NCI-H128 (cell line): ENCODE measurements around the gene DGCR6L.
"Not testable (repeated sequence)": the region's sequence is repeated elsewhere in the genome, so short reads cannot be mapped to it uniquely, and the experiment has no call there.

ENCODE experiments used
- DNase-seq: peaks from one replicate; lab custom pipeline; 2025; ENCODE audit not compliant: unreplicated experiment; lab: John Stamatoyannopoulos, UW

DGCR6L gene

GRCh38 chr22:20292673-20293232 lies 27.1 kb downstream of the DGCR6L start:
- DNase-seq: no peak

- no peak for DNase-seq
These were observed 27.8 kb downstream of the DGCR6L start for GRCh38 chr22:20292108-20292507.

DNA sequence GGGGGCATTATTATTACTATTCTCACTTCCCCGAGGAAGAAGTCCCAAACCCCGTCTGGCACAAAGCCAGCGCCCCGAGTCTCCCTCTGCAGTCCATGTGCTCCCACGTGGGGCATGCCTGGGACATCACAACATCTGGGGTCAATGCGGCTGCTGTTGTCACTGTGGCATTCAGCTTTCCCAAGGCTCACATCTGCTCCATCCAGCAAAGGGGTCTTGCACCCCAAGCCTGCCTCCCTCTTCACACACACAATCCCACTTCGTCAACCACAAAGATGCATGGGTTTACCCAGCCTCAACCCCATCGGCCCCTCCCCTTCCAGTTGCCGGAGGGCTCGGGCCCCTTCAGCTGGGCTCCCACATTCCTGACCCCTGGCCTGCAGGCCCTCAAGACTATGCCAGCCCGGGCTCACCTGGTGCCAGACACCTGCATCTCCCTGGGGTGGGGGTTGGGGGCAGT lies 28.2 kb downstream of the DGCR6L start:
- no peak for DNase-seq

DNA sequence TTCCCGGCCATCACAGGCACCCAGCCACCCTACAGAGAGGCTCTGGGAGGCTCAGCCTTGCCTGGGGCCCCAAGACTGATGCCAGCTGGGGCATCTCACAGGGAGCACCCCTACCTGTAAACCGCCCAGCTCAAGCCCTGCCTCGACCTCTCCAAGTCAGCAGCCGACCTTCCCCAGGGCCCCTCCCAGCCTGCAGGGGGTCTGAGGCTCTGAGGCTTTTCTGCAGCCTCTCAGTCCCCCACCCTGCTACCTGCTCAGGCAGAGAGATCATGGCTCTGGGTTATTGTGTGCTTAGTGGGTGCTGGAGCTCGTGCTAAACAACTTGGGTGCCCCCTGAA lies 28.6 kb downstream of the DGCR6L start:
- no peak for DNase-seq

DNA sequence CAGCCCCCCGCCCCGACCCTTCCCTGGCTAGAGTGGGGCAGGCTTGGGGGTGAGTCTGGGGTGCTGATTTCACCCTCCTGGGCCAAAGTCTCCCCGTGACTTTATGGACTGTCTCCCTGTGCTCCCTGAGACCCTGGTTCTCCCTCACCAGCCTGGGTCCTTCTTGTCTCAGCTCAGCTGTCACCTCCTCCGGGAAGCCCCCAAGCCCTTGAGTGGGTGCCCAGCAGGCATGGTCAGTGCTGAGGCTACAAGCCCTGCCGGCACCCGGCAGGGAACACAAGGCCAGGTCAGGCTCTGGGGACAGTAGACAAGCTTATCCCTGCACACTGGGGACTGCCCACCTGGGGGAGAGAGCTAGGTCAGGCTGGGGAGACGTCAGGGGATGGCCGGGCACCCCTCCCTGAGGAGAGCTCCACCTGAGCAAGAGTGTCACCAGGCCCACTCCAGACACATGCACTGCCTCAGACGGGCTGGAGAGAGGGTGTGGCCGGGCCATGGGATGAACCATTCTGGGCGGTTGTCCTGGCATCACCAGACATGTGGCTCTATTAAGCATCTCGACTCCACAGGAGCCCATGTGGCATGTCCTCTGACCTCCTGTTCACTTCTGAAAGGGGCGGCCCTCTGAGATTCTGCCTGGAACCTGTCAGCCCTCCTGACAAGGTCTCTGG lies 29.1 kb downstream of the DGCR6L start:
- DNase-seq: no peak

- DNase-seq: no peak
These were observed 29.8 kb downstream of the DGCR6L start for GRCh38 chr22:20290045-20290392.

- DNase-seq: not testable (repeated sequence)
These were observed 30.4 kb downstream of the DGCR6L start for GRCh38 chr22:20289182-20290044.

DNA sequence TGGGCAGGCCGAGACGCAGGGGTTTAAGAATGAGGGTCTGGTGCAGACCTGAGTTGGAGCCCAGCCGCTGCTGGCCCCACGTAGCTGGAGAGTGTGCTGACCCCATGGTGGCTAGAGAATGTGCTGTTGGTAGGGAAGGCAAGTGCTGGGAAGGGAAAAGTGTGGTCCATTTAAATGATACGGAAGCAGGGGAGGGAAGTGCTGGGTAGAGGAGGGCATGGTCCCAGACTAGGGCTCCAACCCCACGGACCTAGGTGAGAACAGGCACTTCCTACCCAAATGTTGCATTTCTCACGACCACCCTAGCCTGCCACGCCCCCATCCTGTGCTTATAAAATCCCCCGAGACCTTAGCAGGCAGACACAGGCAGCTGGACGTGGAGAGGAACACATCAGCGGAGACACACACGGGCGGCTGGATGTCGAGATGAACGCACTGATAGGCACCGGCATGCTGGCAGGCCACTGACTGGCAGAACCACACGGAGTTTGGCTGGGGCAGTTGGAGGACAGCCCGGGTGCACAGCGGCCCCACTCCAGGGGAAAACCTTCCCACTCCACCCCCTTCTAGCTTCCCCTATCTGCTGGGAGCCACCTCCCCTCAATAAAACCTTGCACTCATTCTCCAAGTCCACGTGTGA lies 33.0 kb downstream of the DGCR6L start:
- DNase-seq: not testable (repeated sequence)

DNA sequence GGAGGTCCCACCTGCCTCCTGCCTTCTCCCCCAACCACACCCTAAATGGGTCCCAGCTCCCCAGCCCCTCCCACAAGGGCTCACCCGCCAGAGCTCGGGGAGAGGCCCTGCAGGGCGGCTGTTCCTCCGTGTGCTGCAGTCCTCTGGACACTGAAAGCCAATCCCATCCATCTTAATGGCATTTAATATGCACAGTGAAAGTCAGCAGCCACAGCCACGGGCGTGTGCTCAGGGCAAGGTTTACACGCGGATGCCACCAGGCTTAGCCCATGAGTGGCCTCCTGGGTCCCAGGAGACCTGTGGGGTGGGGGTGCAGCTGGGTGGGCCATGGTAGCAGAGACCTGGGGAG lies 33.6 kb downstream of the DGCR6L start:
- DNase-seq: not testable (repeated sequence)

DNA sequence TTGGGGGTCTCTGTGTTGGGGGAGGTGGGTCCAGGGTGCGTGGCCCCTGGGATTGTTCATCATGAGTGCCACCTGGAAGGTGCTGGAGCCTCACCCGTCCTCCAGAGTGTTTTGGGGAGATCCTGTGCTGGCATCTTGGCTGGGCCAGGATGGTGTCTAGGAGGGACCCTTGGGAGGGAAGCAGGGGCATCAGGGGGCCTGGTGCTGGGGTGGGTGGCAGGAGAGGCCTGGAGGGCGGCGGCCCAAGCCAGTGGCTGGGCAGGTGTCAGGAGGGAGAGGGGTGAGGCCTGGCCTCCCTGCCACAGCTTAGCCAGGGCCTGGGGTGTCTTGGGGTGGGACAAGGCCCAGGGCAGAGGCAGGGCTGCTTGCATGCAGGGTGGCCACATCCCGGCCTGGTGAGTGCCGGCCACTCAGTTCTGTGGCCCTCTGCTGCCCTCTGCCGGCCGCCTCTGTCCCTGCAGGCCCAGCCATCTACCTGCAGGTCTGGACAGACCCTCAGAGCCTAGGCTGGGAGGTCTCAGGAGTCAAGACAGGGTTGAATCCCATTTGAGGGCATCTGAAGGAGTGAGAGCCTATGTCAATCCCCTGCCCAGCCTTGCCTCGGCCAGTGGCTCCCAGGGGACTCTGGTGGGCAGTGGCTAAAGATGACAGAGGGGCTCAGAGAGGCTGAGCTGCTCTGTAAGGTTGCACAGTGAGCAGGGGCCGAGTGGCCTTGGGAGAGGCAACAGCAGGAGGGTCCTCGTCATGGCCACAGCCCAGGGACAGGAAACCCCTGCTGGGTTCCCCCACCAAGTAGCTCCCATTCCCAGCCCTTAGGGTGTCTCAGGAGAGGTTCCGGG lies 34.2 kb downstream of the DGCR6L start:
- DNase-seq: not testable (repeated sequence)

- DNase-seq: no peak
These were observed 35.3 kb downstream of the DGCR6L start for GRCh38 chr22:20284471-20285086.

DNA sequence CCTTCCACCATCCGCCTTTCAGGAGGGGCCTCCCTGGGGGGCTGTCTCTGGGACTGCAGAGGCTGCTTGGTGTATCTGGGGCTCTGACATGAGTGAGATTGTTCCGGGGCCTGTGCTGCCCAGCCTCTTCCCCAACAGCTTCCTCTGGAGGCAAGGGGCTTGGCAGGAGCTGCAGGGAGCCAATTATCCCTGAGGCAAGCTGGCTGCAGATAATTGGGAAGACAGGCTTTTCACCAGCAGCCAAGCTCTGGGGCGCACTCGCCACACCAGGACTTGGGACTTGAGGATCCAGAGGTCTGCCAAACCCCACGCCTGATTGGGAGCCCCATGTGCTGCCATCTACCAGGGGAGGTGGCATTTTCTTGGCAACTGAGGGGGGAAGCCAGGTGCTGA lies 36.2 kb downstream of the DGCR6L start:
- DNase-seq: no peak

- no peak for DNase-seq
These were observed 36.8 kb downstream of the DGCR6L start for GRCh38 chr22:20282901-20283673.

GRCh38 chr22:20281891-20282290 lies 38.0 kb downstream of the DGCR6L start:
- no peak for DNase-seq

- DNase-seq: not testable (repeated sequence)
These were observed 38.4 kb downstream of the DGCR6L start for GRCh38 chr22:20281473-20281872.

- DNase-seq: no peak
These were observed 39.0 kb downstream of the DGCR6L start for GRCh38 chr22:20280866-20281265.

- DNase-seq: not testable (repeated sequence)
These were observed 39.7 kb downstream of the DGCR6L start for GRCh38 chr22:20280163-20280562.

DNA sequence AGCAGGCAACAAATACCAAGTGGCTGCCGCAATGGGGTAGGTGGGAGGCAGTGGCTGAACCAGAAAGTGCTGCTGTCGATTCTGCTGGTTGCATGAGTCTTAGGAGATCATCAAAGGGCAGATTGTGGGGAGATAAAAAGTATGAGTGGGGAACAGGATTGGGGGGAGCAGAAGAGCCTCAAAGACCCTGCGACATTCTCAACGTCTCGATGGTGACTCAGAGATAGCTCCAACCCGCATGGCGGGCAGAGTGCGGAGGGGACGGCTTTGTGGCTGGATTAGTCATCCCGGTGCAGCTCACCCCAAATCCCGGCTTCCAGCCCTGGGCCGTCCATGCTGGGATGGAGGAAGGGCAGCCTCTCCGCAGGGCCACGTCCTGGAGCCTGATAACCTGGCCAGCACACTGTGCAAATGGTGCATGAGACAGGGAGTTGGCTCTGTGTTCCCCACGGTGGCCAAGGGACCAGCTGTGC lies 40.2 kb downstream of the DGCR6L start:
- DNase-seq: no peak

DNA sequence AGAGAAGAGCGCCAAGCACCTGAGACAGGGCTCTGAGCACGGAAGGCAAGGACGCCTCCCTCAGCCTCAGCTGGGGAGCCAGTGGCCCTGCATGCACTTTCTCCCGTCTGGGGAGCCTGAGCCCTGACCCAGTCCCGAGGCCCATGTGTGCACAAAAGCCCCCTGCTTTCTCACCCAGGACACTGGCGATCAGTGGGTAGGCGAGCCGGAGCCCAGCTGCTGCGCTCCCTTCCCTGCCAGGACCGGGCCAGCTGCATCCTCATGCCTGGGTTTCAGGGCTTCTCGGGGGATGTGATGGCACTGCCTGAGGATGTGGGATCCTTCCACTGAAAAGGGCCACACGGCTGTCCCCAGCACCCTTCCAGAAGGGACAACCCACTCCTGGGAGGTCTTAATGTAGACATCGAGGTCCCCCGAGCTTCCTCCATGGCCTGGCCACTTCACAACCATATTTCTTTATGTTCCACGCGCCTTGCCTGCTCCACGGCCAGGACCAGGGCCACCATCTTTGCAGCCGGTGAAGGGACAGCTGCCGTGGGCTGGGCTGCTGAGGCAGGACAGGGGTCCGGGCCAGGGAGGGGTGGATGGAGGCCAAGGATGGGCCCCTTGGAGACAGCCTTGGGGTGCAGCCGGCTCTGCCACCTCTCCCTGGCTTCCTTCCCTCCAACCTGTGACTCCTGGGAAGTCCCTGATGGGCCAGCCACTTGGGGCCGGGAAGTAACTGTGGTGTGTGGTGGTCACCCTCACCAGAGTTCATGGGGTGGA lies 41.0 kb downstream of the DGCR6L start:
- DNase-seq: not testable (repeated sequence)
